HepG2 (cell line): ENCODE data around the gene PLP1. TPM values are rescaled to one million over a fixed set of nuclear protein-coding genes. Genes with fewer than 3 reads are reported as not detected.

ENCODE experiments used
- ATAC-seq: fragments of 200-7000 bp; cut with Tn5 transposase; 3 replicates; pipeline ENCODE4 v1.9.1; 2020; ENCODE audit warnings: mild to moderate bottlenecking, moderate library complexity
- BruUV-seq: library from RNA; stranded (reverse); fragments of 400-500 nt; replicated peaks from 2 replicates; lab custom pipeline; 2021; lab: Mats Ljungman, UMichigan
- CTCF ChIA-PET: fragments of 300-600 bp; formaldehyde crosslinking; extraction: SDS; loops from one replicate; lab custom pipeline; 2021; ENCODE audit warnings: low total read pairs, inconsistent platforms, low intra/inter-chr PET ratio; lab: Yijun Ruan, JAX
- POLR2A ChIA-PET: fragments of 350-600 bp; sonication (Branson Sonifier 250); formaldehyde crosslinking; loops from one replicate; lab custom pipeline; 2020; ENCODE audit warnings: antibody characterized with exemption, inconsistent platforms; lab: Yijun Ruan, JAX
- DNase-seq: peaks from one replicate; pipeline ENCODE4 v3.0.0-alpha.2; 2015; ENCODE audit warnings: low spot score
- FAIRE-seq: peaks from 3 replicates; lab custom pipeline; 2011; peaks lifted over from hg19 to GRCh38; lab: Jason Lieb, UNC
- H2AFZ ChIP-seq: one replicate; pipeline ENCODE4 v1.6.1; 2011; ENCODE audit warnings: low read length, inconsistent platforms
- H3K27ac ChIP-seq: fragments of 300-600 bp; 3 replicates; pipeline ENCODE4 v1.8.0; 2011; ENCODE audit warnings: mixed run types, mild to moderate bottlenecking, mixed read lengths, low read length, inconsistent platforms; ENCODE audit not compliant: insufficient read depth; ENCODE audit errors: extremely low read length
- H3K27me3 ChIP-seq, 2 experiments: fragments of 200-600 bp in 1 of 2; 2 replicates in 1 of 2; 3 replicates in 1 of 2; pipeline versions ENCODE4 v1.6.0 to v1.8.0; 2011; ENCODE audit warnings: low read length in 2 of 2, mild to moderate bottlenecking in 2 of 2, moderate library complexity in 2 of 2, inconsistent platforms in 1 of 2; ENCODE audit not compliant: insufficient read depth in 2 of 2, control insufficient read depth in 1 of 2
- H3K36me3 ChIP-seq, 2 experiments: fragments of 200-600 bp in 1 of 2; replicated peaks in 1 of 2; 2 replicates in 1 of 2; 3 replicates in 1 of 2; pipeline versions ENCODE4 v1.5.1 to v1.8.0; 2011; ENCODE audit warnings: low read length in 2 of 2, inconsistent platforms in 1 of 2; ENCODE audit not compliant: insufficient read depth in 2 of 2, control insufficient read depth in 1 of 2
- H3K4me1 ChIP-seq: 2 replicates; pipeline ENCODE4 v1.5.1; 2012; ENCODE audit warnings: low read length, inconsistent platforms; ENCODE audit not compliant: insufficient read depth
- H3K4me2 ChIP-seq: 2 replicates; pipeline ENCODE4 v1.6.0; 2011; ENCODE audit warnings: low read depth, low read length, inconsistent platforms
- H3K4me3 ChIP-seq, 3 experiments: fragments of 200-600 bp in 1 of 3; sonication (generic), shearing (Covaris generic) in 1 of 3; replicated peaks in 1 of 3; 2 replicates each; pipeline ENCODE4 v1.5.1; 2011 to 2016; ENCODE audit warnings: low read length in 3 of 3, inconsistent platforms in 2 of 3, low read depth in 2 of 3, mild to moderate bottlenecking in 2 of 3, control low read depth in 1 of 3, mixed read lengths in 1 of 3; ENCODE audit not compliant: insufficient read depth in 1 of 3
- H3K79me2 ChIP-seq: one replicate; pipeline ENCODE4 v1.6.1; 2011; ENCODE audit warnings: low read length, inconsistent platforms; ENCODE audit not compliant: insufficient read depth
- H3K9ac ChIP-seq: 2 replicates; pipeline ENCODE4 v1.6.0; 2011; ENCODE audit warnings: mild to moderate bottlenecking, low read depth, low read length, inconsistent platforms; ENCODE audit not compliant: insufficient read depth
- H3K9me3 ChIP-seq: 2 replicates; pipeline ENCODE4 v1.5.1; 2012; ENCODE audit warnings: mild to moderate bottlenecking, low read length
- H4K20me1 ChIP-seq: 2 replicates; pipeline ENCODE4 v1.6.0; 2011; ENCODE audit warnings: inconsistent platforms, mild to moderate bottlenecking, low read length, moderate library complexity; ENCODE audit not compliant: insufficient read depth
- BRCA1 ChIP-seq: sonication (generic); formaldehyde crosslinking; IDR thresholded peaks from 2 replicates; pipeline ENCODE4 v1.4.0; 2020; ENCODE audit warnings: missing genetic modification reagents
- CHD4 ChIP-seq: fragments of 200-600 bp; sonication (generic); IDR thresholded peaks from 2 replicates; pipeline ENCODE4 v1.7.0; 2017; ENCODE audit warnings: mild to moderate bottlenecking, low read length, borderline replicate concordance
- MEF2D ChIP-seq: sonication (generic); formaldehyde crosslinking; IDR thresholded peaks from 2 replicates; pipeline ENCODE4 v1.5.1; 2020; ENCODE audit warnings: mild to moderate bottlenecking, missing genetic modification reagents
- PLRG1 ChIP-seq: fragments of 450-650 bp; conservative IDR thresholded peaks from 2 replicates; pipeline ENCODE4 v1.6.1; 2016
- SIX4 ChIP-seq: sonication (generic); formaldehyde crosslinking; IDR thresholded peaks from 2 replicates; pipeline ENCODE4 v1.4.0; 2020; ENCODE audit warnings: missing genetic modification reagents
- SP5 ChIP-seq: IDR thresholded peaks from 2 replicates; pipeline ENCODE4 v1.6.1; 2016; ENCODE audit warnings: low read depth, borderline replicate concordance
- ZFP37 ChIP-seq: sonication (generic); formaldehyde crosslinking; IDR thresholded peaks from 2 replicates; pipeline ENCODE4 v1.4.0; 2020; ENCODE audit warnings: missing genetic modification reagents, borderline replicate concordance
- ZNF281 ChIP-seq: sonication (generic); formaldehyde crosslinking; IDR thresholded peaks from 2 replicates; pipeline ENCODE4 v1.4.0; 2020; ENCODE audit warnings: missing genetic modification reagents, borderline replicate concordance
- ZNF557 ChIP-seq: sonication (generic); formaldehyde crosslinking; IDR thresholded peaks from 2 replicates; pipeline ENCODE4 v1.4.0; 2020; ENCODE audit warnings: missing genetic modification reagents
- WGBS: methylation state at CpG from one replicate; pipeline ENCODE4 v1.1.6; 2017; ENCODE audit warnings: low lambda C conversion rate; 5-methylcytosine and 5-hydroxymethylcytosine counted together
- in situ Hi-C: cut with HindIII; loops from 2 replicates; pipeline ENCODE4 v1.10.0; 2017; ENCODE audit warnings: low pct_unique_long_range_greater_than_20kb; ENCODE audit not compliant: extremely low pct_ligation_motif_present
- intact Hi-C: fragments of 100-400 bp; cut with micrococcal nuclease; formaldehyde crosslinking; loops from one replicate; pipeline ENCODE4 v1.10.0; 2022; ENCODE audit not compliant: unreplicated experiment
- polyA plus RNA-seq, 8 experiments: library from polyadenylated mRNA; depleted of rRNA in 3 of 8; stranded (reverse) in 7 of 8; unstranded in 1 of 8; fragments of >200 nt; fragmentation: Illumina TruSeq in 4 of 8; extraction: Trizol in 4 of 8; gene quantifications; 2 replicates each; pipeline versions ENCODE4 v1.2.1 to v1.2.3, GENCODE V29; 2011 to 2016; ENCODE audit warnings: low read depth in 4 of 8, missing spikeins in 1 of 8, mixed read lengths in 1 of 8; ENCODE audit not compliant: insufficient read depth in 1 of 8
- total RNA-seq, 5 experiments: library from RNA; depleted of rRNA; stranded (reverse); fragments of >200 nt; fragmentation: Illumina TruSeq; extraction: Trizol; gene quantifications; 2 replicates each; pipeline ENCODE4 v1.2.3, GENCODE V29; 2016; ENCODE audit warnings: low read depth in 1 of 5
- TF ChIP-seq, protein P1 (sequence below): sonication (generic); formaldehyde crosslinking; IDR thresholded peaks from 2 replicates; pipeline ENCODE4 v1.4.0; 2020; ENCODE audit warnings: mild to moderate bottlenecking, missing genetic modification reagents
- TF ChIP-seq, protein P2 (sequence below): sonication (generic); formaldehyde crosslinking; IDR thresholded peaks from 2 replicates; pipeline ENCODE4 v1.5.0; 2020; ENCODE audit warnings: missing genetic modification reagents
- TF ChIP-seq, protein P3 (sequence below): IDR thresholded peaks from 2 replicates; pipeline ENCODE4 v1.6.1; 2016; ENCODE audit warnings: control low read depth

The PLP1 gene
- total and polyA plus RNA-seq, 2 of the 13 experiments (the other 11 are each of a cell fraction or from before 2014, with no cell fraction given): 0.15 to 0.27 TPM

GRCh38 chrX:103779141-103779789 is 2.6 kb downstream of the PLP1 start:
- BruUV-seq: no TSS peak
- Histone ChIP-seq H3K4me1 (no peaks in the 10 kb centered on the region), H3K36me3 (no peaks in the 10 kb centered on the region), H3K9ac (no peak overlapping the region), H2AFZ (no peak overlapping the region), H3K4me3 (no peak overlapping the region), H3K27me3 (no peaks in the 10 kb centered on the region; a peak in 2 of 5 replicates), H3K27ac (no peak overlapping the region), H3K4me2 (no peak overlapping the region), H4K20me1 (no peaks in the 10 kb centered on the region), H3K79me2 (no peaks in the 10 kb centered on the region), H3K9me3 (no peaks in the 10 kb centered on the region)
- POLR2A ChIA-PET: no interaction called here
- FAIRE-seq (no peak), DNase-seq (no peak), ATAC-seq (no peak)
- 4% methylated on average over 4 of the region's 6 CpGs for WGBS
- intact Hi-C loops: no loop called here
- CTCF ChIA-PET: no interaction called here
- TF ChIP-seq PLRG1 (no peak), BRCA1 (CRISPR knock-in tag) (no peak), ZFP37 (CRISPR knock-in tag) (no peak), CHD4 (no peak), ZNF557 (CRISPR knock-in tag) (no peak), MEF2D (CRISPR knock-in tag) (no peak), ZNF281 (CRISPR knock-in tag) (no peak), SP5 (CRISPR knock-in tag) (no peak), SIX4 (CRISPR knock-in tag) (no peak)
- TF ChIP-seq, protein P1, sequence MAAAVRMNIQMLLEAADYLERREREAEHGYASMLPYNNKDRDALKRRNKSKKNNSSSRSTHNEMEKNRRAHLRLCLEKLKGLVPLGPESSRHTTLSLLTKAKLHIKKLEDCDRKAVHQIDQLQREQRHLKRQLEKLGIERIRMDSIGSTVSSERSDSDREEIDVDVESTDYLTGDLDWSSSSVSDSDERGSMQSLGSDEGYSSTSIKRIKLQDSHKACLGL (CRISPR knock-in tag): no peak
- TF ChIP-seq, protein P2, sequence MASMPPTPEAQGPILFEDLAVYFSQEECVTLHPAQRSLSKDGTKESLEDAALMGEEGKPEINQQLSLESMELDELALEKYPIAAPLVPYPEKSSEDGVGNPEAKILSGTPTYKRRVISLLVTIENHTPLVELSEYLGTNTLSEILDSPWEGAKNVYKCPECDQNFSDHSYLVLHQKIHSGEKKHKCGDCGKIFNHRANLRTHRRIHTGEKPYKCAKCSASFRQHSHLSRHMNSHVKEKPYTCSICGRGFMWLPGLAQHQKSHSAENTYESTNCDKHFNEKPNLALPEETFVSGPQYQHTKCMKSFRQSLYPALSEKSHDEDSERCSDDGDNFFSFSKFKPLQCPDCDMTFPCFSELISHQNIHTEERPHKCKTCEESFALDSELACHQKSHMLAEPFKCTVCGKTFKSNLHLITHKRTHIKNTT: no peak
- TF ChIP-seq, protein P3, sequence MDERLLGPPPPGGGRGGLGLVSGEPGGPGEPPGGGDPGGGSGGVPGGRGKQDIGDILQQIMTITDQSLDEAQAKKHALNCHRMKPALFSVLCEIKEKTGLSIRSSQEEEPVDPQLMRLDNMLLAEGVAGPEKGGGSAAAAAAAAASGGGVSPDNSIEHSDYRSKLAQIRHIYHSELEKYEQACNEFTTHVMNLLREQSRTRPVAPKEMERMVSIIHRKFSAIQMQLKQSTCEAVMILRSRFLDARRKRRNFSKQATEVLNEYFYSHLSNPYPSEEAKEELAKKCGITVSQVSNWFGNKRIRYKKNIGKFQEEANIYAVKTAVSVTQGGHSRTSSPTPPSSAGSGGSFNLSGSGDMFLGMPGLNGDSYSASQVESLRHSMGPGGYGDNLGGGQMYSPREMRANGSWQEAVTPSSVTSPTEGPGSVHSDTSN (CRISPR knock-in tag): no peak
- in situ Hi-C loops: no loop called here
